Keratinocyte (primary cell): Measurements from ENCODE around the gene LPXN. TPM values are rescaled to one million over a fixed set of nuclear protein-coding genes. Genes with fewer than 3 reads are reported as not detected.
A peak's percentile ranks its signal among the peaks of the same experiment; 100 is the strongest.

Experiments
- DNase-seq: peaks from one replicate; pipeline ENCODE4 v3.0.0-alpha.2; 2011; ENCODE audit warnings: low read depth, missing footprints, low spot score
- FAIRE-seq: peaks from 2 replicates; lab custom pipeline; 2011; peaks lifted over from hg19 to GRCh38; lab: Jason Lieb, UNC
- H2AFZ ChIP-seq: 2 replicates; pipeline ENCODE4 v1.6.0; 2012; ENCODE audit warnings: low read length, control low read depth, inconsistent platforms; ENCODE audit not compliant: control insufficient read depth
- H3K27ac ChIP-seq: 2 replicates; pipeline ENCODE4 v1.5.1; 2011; ENCODE audit warnings: low read length; ENCODE audit not compliant: control insufficient read depth, insufficient read depth
- H3K27me3 ChIP-seq: 3 replicates; pipeline ENCODE4 v1.6.0; 2011; ENCODE audit warnings: low read length; ENCODE audit not compliant: control insufficient read depth, insufficient read depth; ENCODE audit errors: extremely low read depth
- H3K36me3 ChIP-seq, 2 experiments: 2 replicates in 1 of 2; 3 replicates in 1 of 2; pipeline ENCODE4 v1.5.1; 2011; ENCODE audit warnings: low read length in 2 of 2, mild to moderate bottlenecking in 1 of 2; ENCODE audit not compliant: control insufficient read depth in 2 of 2, insufficient read depth in 2 of 2; ENCODE audit errors: extremely low read depth in 1 of 2
- H3K4me1 ChIP-seq: 3 replicates; pipeline ENCODE4 v1.5.1; 2011; ENCODE audit warnings: low read length; ENCODE audit not compliant: control insufficient read depth, insufficient read depth; ENCODE audit errors: extremely low read depth
- H3K4me2 ChIP-seq: 3 replicates; pipeline ENCODE4 v1.6.0; 2011; ENCODE audit warnings: low read depth, low read length; ENCODE audit not compliant: control insufficient read depth, insufficient read depth; ENCODE audit errors: extremely low read depth
- H3K4me3 ChIP-seq, 3 experiments: fragments of 200-600 bp in 1 of 3; sonication (generic) in 1 of 3; 2 replicates in 2 of 3; 3 replicates in 1 of 3; pipeline ENCODE4 v1.5.1; 2011 to 2016; ENCODE audit warnings: low read length in 3 of 3, mild to moderate bottlenecking in 3 of 3, control low read depth in 2 of 3, inconsistent platforms in 1 of 3, low read depth in 1 of 3, mixed read lengths in 1 of 3, mixed run types in 1 of 3, moderate library complexity in 1 of 3; ENCODE audit not compliant: control insufficient read depth in 2 of 3, insufficient read depth in 2 of 3; ENCODE audit errors: extremely low read depth in 1 of 3
- H3K79me2 ChIP-seq: 2 replicates; pipeline ENCODE4 v1.6.0; 2012; ENCODE audit warnings: low read length; ENCODE audit not compliant: control insufficient read depth, insufficient read depth
- H3K9ac ChIP-seq: 3 replicates; pipeline ENCODE4 v1.6.0; 2011; ENCODE audit warnings: low read length; ENCODE audit not compliant: control insufficient read depth, insufficient read depth; ENCODE audit errors: extremely low read depth
- H3K9me1 ChIP-seq: 3 replicates; pipeline ENCODE4 v1.6.0; 2011; ENCODE audit warnings: low read length; ENCODE audit not compliant: control insufficient read depth, insufficient read depth; ENCODE audit errors: extremely low read depth
- H3K9me3 ChIP-seq: 2 replicates; pipeline ENCODE4 v1.5.1; 2012; ENCODE audit warnings: low read depth, low read length; ENCODE audit not compliant: control insufficient read depth
- H4K20me1 ChIP-seq: 3 replicates; pipeline ENCODE4 v1.6.0; 2011; ENCODE audit warnings: low read length; ENCODE audit not compliant: control insufficient read depth, insufficient read depth; ENCODE audit errors: extremely low read depth
- CTCF ChIP-seq, 3 experiments: IDR thresholded peaks in 1 of 3; conservative IDR thresholded peaks in 1 of 3; optimal IDR thresholded peaks in 1 of 3; 2 replicates in 2 of 3; 3 replicates in 1 of 3; pipeline versions ENCODE3 to v1.5.1; 2011; ENCODE audit warnings: low read length in 3 of 3, mild to moderate bottlenecking in 3 of 3, moderate library complexity in 2 of 3, control low read depth in 1 of 3, inconsistent platforms in 1 of 3; ENCODE audit not compliant: insufficient read depth in 2 of 3; ENCODE audit errors: extremely low read depth in 1 of 3
- EZH2 ChIP-seq: IDR thresholded peaks from one replicate; pipeline ENCODE4 v1.6.1; 2012; ENCODE audit warnings: inconsistent platforms, mild to moderate bottlenecking, low read length, moderate library complexity
- dilution Hi-C: fragments of 300-500 bp; cut with MboI; formaldehyde crosslinking; loops from one replicate; pipeline ENCODE4 v1.7.0; 2020; ENCODE audit warnings: low sequenced_read_pairs; ENCODE audit not compliant: extremely low pct_ligation_motif_present
- polyA plus RNA-seq, 5 experiments: library from polyadenylated mRNA; depleted of rRNA in 3 of 5; stranded (reverse) in 3 of 5; stranded (forward) in 1 of 5; unstranded in 1 of 5; fragments of >200 nt; gene quantifications; 1 replicate in 1 of 5; 2 replicates in 3 of 5; 3 replicates in 1 of 5; pipeline versions ENCODE4 v1.2.1 to v1.2.3, GENCODE V29; 2011 to 2012; ENCODE audit warnings: missing spikeins in 2 of 5, low read depth in 1 of 5, low replicate concordance in 1 of 5

Gene LPXN
- polyA plus RNA-seq, 1 donor (not counting 4 experiments of a cell fraction or from before 2014, with no cell fraction given) = 83.9 TPM

GRCh38 chr11:58497951-58498350 lies 77.7 kb downstream of the LPXN start:
- Histone ChIP-seq H3K9me3 (no peaks in the 10 kb centered on the region), H3K9ac (no peak overlapping the region), H2AFZ (peak overlapping the region; percentile 32), H3K27ac (no peak overlapping the region), H3K4me1 (peaks cover 11% of the 10 kb centered on the region), H3K27me3 (no peaks in the 10 kb centered on the region), H3K36me3 (no peaks in the 10 kb centered on the region), H3K4me3 (no peak overlapping the region), H3K9me1 (no peaks in the 10 kb centered on the region), H3K4me2 (no peak overlapping the region), H3K79me2 (no peaks in the 10 kb centered on the region), H4K20me1 (no peaks in the 10 kb centered on the region)
- dilution Hi-C loops = no loop called here
- FAIRE-seq = peak; percentile 41
- peak; percentile 7 for DNase-seq
- TF ChIP-seq CTCF (optimal IDR thresholded peaks at IDR 0.05 in 1 of 3, IDR thresholded peaks at IDR 0.05 in 1 of 3, conservative IDR thresholded peaks at IDR 0.05 in 1 of 3; ENCODE audit: extremely low read depth in 1 of 3, insufficient read depth in 2 of 3, low read length in 3 of 3) (no peak), EZH2 (no peak)

- Histone ChIP-seq H3K27ac (no peak overlapping the region), H4K20me1 (no peaks in the 10 kb centered on the region), H3K4me2 (no peak overlapping the region), H3K4me3 (no peak overlapping the region), H3K4me1 (peaks cover 11% of the 10 kb centered on the region), H3K9ac (no peak overlapping the region), H3K27me3 (no peaks in the 10 kb centered on the region), H3K9me3 (no peaks in the 10 kb centered on the region), H3K36me3 (no peaks in the 10 kb centered on the region), H2AFZ (no peak overlapping the region), H3K79me2 (no peaks in the 10 kb centered on the region), H3K9me1 (no peaks in the 10 kb centered on the region)
- DNase-seq = no peak
- no peak for FAIRE-seq
- TF ChIP-seq CTCF (optimal IDR thresholded peaks at IDR 0.05 in 1 of 3, IDR thresholded peaks at IDR 0.05 in 1 of 3, conservative IDR thresholded peaks at IDR 0.05 in 1 of 3; ENCODE audit: extremely low read depth in 1 of 3, insufficient read depth in 2 of 3, low read length in 3 of 3) = no peak
- no peak for TF ChIP-seq EZH2
- dilution Hi-C loops = no loop called here
Measured at GRCh38 chr11:58495906-58496305, 79.8 kb downstream of the LPXN start.
